ENCODE results near the gene LILRA2. TPM values are rescaled to one million over a fixed set of nuclear protein-coding genes. Genes with fewer than 3 reads are reported as not detected.

LILRA2 gene
- total RNA-seq, 1 experiment from 2014 or later = not detected

- CTCF ChIA-PET = no interaction called here
- Mint-ChIP-seq H3K27ac (no peak overlapping the region), H3K9me3 (peaks cover 57% of the 10 kb centered on the region), H3K36me3 (peaks cover 46% of the 10 kb centered on the region), H3K4me1 (no peaks in the 10 kb centered on the region), H3K27me3 (ENCODE audit: low read depth) (peaks cover 7% of the 10 kb centered on the region), H3K4me3 (no peak overlapping the region)
- DNase-seq (ENCODE audit: low spot score) (no peak), ATAC-seq (no peak)
- TF ChIP-seq NR3C1 (CRISPR knock-in tag; conservative IDR thresholded peaks at IDR 0.05; ENCODE audit: low read depth) = no peak
- no peak for TF ChIP-seq ZNF425 (CRISPR knock-in tag; conservative IDR thresholded peaks at IDR 0.05)
- TF ChIP-seq TEAD4 (CRISPR knock-in tag; IDR thresholded peaks at IDR 0.05) = no peak
- TF ChIP-seq ZNF317 (CRISPR knock-in tag; IDR thresholded peaks at IDR 0.05; ENCODE audit: borderline replicate concordance, low read depth) = no peak
- POLR2A ChIA-PET = no interaction called here
These were observed 17.4 kb upstream of the LILRA2 start for GRCh38 chr19:54556194-54556593.

GRCh38 chr19:54558339-54558738 is 15.3 kb upstream of the LILRA2 start:
- Mint-ChIP-seq H3K27me3 (ENCODE audit: low read depth) (no peaks in the 10 kb centered on the region), H3K4me3 (no peak overlapping the region), H3K9me3 (peaks cover 58% of the 10 kb centered on the region), H3K4me1 (no peaks in the 10 kb centered on the region), H3K36me3 (peaks cover 40% of the 10 kb centered on the region), H3K27ac (no peak overlapping the region)
- ChIA-PET CTCF (no interaction called here), POLR2A (no interaction called here)
- ATAC-seq (no peak), DNase-seq (ENCODE audit: low spot score) (no peak)
- TF ChIP-seq ZNF512 (CRISPR knock-in tag; IDR thresholded peaks at IDR 0.05; ENCODE audit: borderline replicate concordance) (no peak), ZNF263 (CRISPR knock-in tag; IDR thresholded peaks at IDR 0.05; ENCODE audit: low read depth) (no peak), USF1 (CRISPR knock-in tag; IDR thresholded peaks at IDR 0.05) (no peak), CREM (CRISPR knock-in tag; IDR thresholded peaks at IDR 0.05) (no peak)

- H3K27ac Mint-ChIP-seq = no peak overlapping the region
- no peaks in the 10 kb centered on the region for H3K4me1 Mint-ChIP-seq
- H3K4me3 Mint-ChIP-seq = no peak overlapping the region
- DNase-seq (ENCODE audit: low spot score) (no peak), ATAC-seq (no peak)
- peaks cover 50% of the 10 kb centered on the region for H3K9me3 Mint-ChIP-seq
- H3K36me3 Mint-ChIP-seq = peaks cover 28% of the 10 kb centered on the region
- no peaks in the 10 kb centered on the region for H3K27me3 Mint-ChIP-seq (ENCODE audit: low read depth)
- POLR2A ChIA-PET = no interaction called here
- CTCF ChIA-PET = interaction anchor here (0.7 kb wide), 1 partner anchor 49 kb away, joined by 3 read pairs; no protein-coding TSS in a partner anchor
- TF ChIP-seq MAX (CRISPR knock-in tag; IDR thresholded peaks at IDR 0.05) = no peak
- TF ChIP-seq STAT6 (CRISPR knock-in tag; conservative IDR thresholded peaks at IDR 0.05; ENCODE audit: low read depth) = no peak
- TF ChIP-seq CREM (CRISPR knock-in tag; IDR thresholded peaks at IDR 0.05) = no peak
- no peak for TF ChIP-seq TEAD4 (CRISPR knock-in tag; IDR thresholded peaks at IDR 0.05)
- no peak for TF ChIP-seq USF2 (CRISPR knock-in tag; IDR thresholded peaks at IDR 0.05)
- no peak for TF ChIP-seq E2F5 (CRISPR knock-in tag; IDR thresholded peaks at IDR 0.05)
- TF ChIP-seq TEAD1 (CRISPR knock-in tag; IDR thresholded peaks at IDR 0.05) = no peak
- TF ChIP-seq NFE2L1 (CRISPR knock-in tag; IDR thresholded peaks at IDR 0.05) = no peak
- no peak for TF ChIP-seq ZNF416 (CRISPR knock-in tag; IDR thresholded peaks at IDR 0.05)
- no peak for TF ChIP-seq ZNF281 (CRISPR knock-in tag; IDR thresholded peaks at IDR 0.05)
These were observed 12.7 kb upstream of the LILRA2 start for GRCh38 chr19:54560881-54561385.

Measured in WTC11 (cell line).